K562 (cell line): ENCODE measurements around the gene DDC. TPM values are rescaled to one million over a fixed set of nuclear protein-coding genes. Genes with fewer than 3 reads are reported as not detected.

Experiments
- AFF1 ChIP-seq, 2 experiments: fragments of 450-650 bp; IDR thresholded peaks; 2 replicates each; pipeline ENCODE4 v1.6.1; 2018; ENCODE audit warnings: mild to moderate bottlenecking in 2 of 2, low read depth in 1 of 2; ENCODE audit not compliant: partially characterized antibody in 2 of 2
- BHLHE40 ChIP-seq: IDR thresholded peaks from 2 replicates; pipeline ENCODE4 v1.6.1; 2011; ENCODE audit warnings: low read length, improper control_type of control experiment
- GABPB2 ChIP-seq: fragments of 250-450 bp; sonication (Bioruptor Pico); conservative IDR thresholded peaks from 2 replicates; pipeline ENCODE4 v1.5.1; 2021; ENCODE audit warnings: mild to moderate bottlenecking
- HDAC3 ChIP-seq: fragments of 450-650 bp; IDR thresholded peaks from 2 replicates; pipeline ENCODE4 v1.6.1; 2018; ENCODE audit warnings: borderline replicate concordance, mild to moderate bottlenecking, moderate library complexity; ENCODE audit not compliant: partially characterized antibody
- KDM1A ChIP-seq, 2 experiments: fragments of 450-650 bp; IDR thresholded peaks; 2 replicates each; pipeline ENCODE4 v1.6.1; 2016; ENCODE audit warnings: mild to moderate bottlenecking in 2 of 2
- LEF1 ChIP-seq: fragments of 450-650 bp; IDR thresholded peaks from 2 replicates; pipeline ENCODE4 v1.6.1; 2016; ENCODE audit warnings: mild to moderate bottlenecking
- NCOR1 ChIP-seq: fragments of 450-650 bp; IDR thresholded peaks from 2 replicates; pipeline ENCODE4 v1.6.1; 2016; ENCODE audit warnings: mild to moderate bottlenecking, moderate library complexity
- NR2C2 ChIP-seq, 2 experiments: fragments of 200-800 bp in 1 of 2; sonication (Bioruptor generic) in 1 of 2; sonication (generic) in 1 of 2; formaldehyde crosslinking in 1 of 2; IDR thresholded peaks; 2 replicates each; pipeline versions ENCODE4 v1.6.1 to v1.8.0; 2016 to 2022; ENCODE audit warnings: mild to moderate bottlenecking in 1 of 2, missing compliant biosample characterization in 1 of 2, missing genetic modification characterization in 1 of 2, missing genetic modification reagents in 1 of 2
- NR3C1 ChIP-seq: sonication (generic); formaldehyde crosslinking; IDR thresholded peaks from 2 replicates; pipeline ENCODE4 v1.8.1; 2022; ENCODE audit warnings: missing genetic modification reagents
- POLR2H ChIP-seq: IDR thresholded peaks from 2 replicates; pipeline ENCODE4 v1.6.1; 2016; ENCODE audit warnings: missing genetic modification characterization, low read depth, mild to moderate bottlenecking, control low read depth, missing compliant biosample characterization, moderate library complexity
- ZNF175 ChIP-seq: fragments of 200-800 bp; sonication (Bioruptor generic); IDR thresholded peaks from 2 replicates; pipeline ENCODE4 v1.6.1; 2016; ENCODE audit warnings: low read depth, mild to moderate bottlenecking, missing genetic modification characterization, missing compliant biosample characterization
- ZNF232 ChIP-seq: sonication (generic); formaldehyde crosslinking; IDR thresholded peaks from 2 replicates; pipeline ENCODE4 v1.8.0; 2022; ENCODE audit warnings: mild to moderate bottlenecking, missing genetic modification reagents
- ZNF57 ChIP-seq: fragments of 450-650 bp; formaldehyde crosslinking; IDR thresholded peaks from 2 replicates; pipeline ENCODE4 v1.4.0; 2020; ENCODE audit warnings: mild to moderate bottlenecking, moderate library complexity
- polyA plus RNA-seq, 8 experiments: library from polyadenylated mRNA; depleted of rRNA in 4 of 8; stranded (reverse) in 5 of 8; unstranded in 3 of 8; fragments of >200 nt; fragmentation: Nextera tagmentation in 2 of 8; fragmentation: Illumina TruSeq in 1 of 8; extraction: Ambion mirVana in 2 of 8; extraction: Trizol in 1 of 8; gene quantifications; 2 replicates each; pipeline versions ENCODE4 v1.2.1 to v1.2.3, GENCODE V29; 2011 to 2014; ENCODE audit warnings: inconsistent platforms in 1 of 8, missing spikeins in 1 of 8
- total RNA-seq, 7 experiments: library from RNA; depleted of rRNA in 6 of 7; stranded (reverse); fragments of >200 nt in 6 of 7; fragmentation: Illumina TruSeq in 2 of 7; extraction: Trizol in 2 of 7; gene quantifications; 2 replicates each; pipeline versions ENCODE4 v1.2.1 to v1.2.3, GENCODE V29; 2011 to 2021; ENCODE audit warnings: low replicate concordance in 1 of 7
- TF ChIP-seq, protein P1 (sequence below): sonication (generic); formaldehyde crosslinking; IDR thresholded peaks from 2 replicates; pipeline ENCODE4 v1.8.0; 2022; ENCODE audit warnings: mild to moderate bottlenecking, missing genetic modification reagents
- TF ChIP-seq, protein P2 (sequence below), 2 experiments: fragments of 450-650 bp in 1 of 2; IDR thresholded peaks; 2 replicates each; pipeline ENCODE4 v1.6.1; 2011 to 2017; ENCODE audit warnings: low read depth in 2 of 2, antibody characterized with exemption in 1 of 2, borderline replicate concordance in 1 of 2, low read length in 1 of 2, mild to moderate bottlenecking in 1 of 2, mixed read lengths in 1 of 2; ENCODE audit not compliant: control insufficient read depth in 1 of 2

Gene DDC
- total and polyA plus RNA-seq, 9 of the 15 experiments (the other 6 are each of a cell fraction or from before 2014, with no cell fraction given), result not detected

DNA sequence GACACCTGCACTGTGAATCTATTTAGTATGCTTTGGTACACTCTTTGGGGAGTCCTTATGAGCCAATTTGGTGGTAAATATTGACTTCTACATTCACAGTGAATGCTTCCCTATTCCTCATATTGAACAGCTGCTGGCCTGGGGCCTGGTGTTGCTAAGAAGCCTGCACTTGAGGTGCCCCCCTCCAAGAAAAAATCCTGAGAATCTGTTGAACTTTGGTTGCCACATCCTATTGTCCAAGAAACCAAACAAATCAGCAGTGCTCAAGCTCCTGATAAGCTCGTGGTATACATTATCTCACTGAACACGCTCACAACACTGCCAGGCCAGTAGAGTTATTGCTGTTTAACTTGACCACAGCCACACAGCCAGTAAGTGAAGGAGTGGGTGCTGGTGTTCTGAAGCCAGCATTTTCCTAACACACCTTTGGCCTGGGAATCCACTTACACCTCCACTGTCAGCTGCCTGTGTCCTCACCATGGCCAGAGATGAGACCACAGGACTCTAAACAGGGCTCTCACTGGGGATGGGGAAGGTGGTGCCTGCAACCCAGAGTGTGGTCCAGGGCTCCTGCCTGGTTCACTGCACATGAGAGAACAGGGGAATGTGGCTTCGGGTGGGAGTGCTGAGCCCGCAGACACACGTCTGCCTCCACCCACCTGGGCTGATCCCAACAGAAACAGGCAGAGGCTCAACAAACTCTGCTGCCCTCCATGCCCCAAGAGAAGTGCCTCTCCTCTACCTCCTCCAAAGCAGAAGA is 6.7 kb downstream of the DDC start (continued):
- TF ChIP-seq, protein P1, sequence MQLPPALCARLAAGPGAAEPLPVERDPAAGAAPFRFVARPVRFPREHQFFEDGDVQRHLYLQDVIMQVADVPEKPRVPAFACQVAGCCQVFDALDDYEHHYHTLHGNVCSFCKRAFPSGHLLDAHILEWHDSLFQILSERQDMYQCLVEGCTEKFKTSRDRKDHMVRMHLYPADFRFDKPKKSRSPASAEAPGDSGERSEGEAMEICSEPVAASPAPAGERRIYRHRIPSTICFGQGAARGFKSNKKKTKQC (CRISPR knock-in tag), result no peak
- TF ChIP-seq ZNF175 (CRISPR knock-in tag) (peak; percentile 62; the same call in 1 of the 2 replicates), BHLHE40 (peak; percentile 67; the same call in 1 of the 2 replicates), ZNF57 (CRISPR knock-in tag) (no peak), GABPB2 (CRISPR knock-in tag) (no peak), NR2C2 (CRISPR knock-in tag; IDR thresholded peaks at IDR 0.05) (no peak), NR2C2 (tag; IDR thresholded peaks at IDR 0.05) (peak; percentile 44; the same call in 1 of the 2 replicates), LEF1 (peak; percentile 47; the same call in 1 of the 2 replicates), HDAC3 (peak; percentile 79), AFF1 (IDR thresholded peaks at IDR 0.05; ENCODE audit: low read depth in 1 of 2, partially characterized antibody in 2 of 2) (peak in 1 of 2 experiments; percentile 36), NR3C1 (CRISPR knock-in tag) (no peak), ZNF232 (CRISPR knock-in tag) (no peak), NCOR1 (peak; percentile 86), POLR2H (tag) (no peak), KDM1A (IDR thresholded peaks at IDR 0.05) (peak; percentile 100)
- TF ChIP-seq, protein P2, sequence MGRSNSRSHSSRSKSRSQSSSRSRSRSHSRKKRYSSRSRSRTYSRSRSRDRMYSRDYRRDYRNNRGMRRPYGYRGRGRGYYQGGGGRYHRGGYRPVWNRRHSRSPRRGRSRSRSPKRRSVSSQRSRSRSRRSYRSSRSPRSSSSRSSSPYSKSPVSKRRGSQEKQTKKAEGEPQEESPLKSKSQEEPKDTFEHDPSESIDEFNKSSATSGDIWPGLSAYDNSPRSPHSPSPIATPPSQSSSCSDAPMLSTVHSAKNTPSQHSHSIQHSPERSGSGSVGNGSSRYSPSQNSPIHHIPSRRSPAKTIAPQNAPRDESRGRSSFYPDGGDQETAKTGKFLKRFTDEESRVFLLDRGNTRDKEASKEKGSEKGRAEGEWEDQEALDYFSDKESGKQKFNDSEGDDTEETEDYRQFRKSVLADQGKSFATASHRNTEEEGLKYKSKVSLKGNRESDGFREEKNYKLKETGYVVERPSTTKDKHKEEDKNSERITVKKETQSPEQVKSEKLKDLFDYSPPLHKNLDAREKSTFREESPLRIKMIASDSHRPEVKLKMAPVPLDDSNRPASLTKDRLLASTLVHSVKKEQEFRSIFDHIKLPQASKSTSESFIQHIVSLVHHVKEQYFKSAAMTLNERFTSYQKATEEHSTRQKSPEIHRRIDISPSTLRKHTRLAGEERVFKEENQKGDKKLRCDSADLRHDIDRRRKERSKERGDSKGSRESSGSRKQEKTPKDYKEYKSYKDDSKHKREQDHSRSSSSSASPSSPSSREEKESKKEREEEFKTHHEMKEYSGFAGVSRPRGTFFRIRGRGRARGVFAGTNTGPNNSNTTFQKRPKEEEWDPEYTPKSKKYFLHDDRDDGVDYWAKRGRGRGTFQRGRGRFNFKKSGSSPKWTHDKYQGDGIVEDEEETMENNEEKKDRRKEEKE (IDR thresholded peaks at IDR 0.05; ENCODE audit: borderline replicate concordance in 1 of 2, control insufficient read depth in 1 of 2, low read depth in 2 of 2, low read length in 1 of 2), result no peak
